NCI-H187 (cell line): ENCODE measurements around the gene CCDC87.
A peak's percentile ranks its signal among the peaks of the same experiment; 100 is the strongest.

ENCODE experiments used
- DNase-seq, 2 experiments: peaks; one replicate each; lab custom pipeline; 2025; lab: John Stamatoyannopoulos, UW

The CCDC87 gene

DNA sequence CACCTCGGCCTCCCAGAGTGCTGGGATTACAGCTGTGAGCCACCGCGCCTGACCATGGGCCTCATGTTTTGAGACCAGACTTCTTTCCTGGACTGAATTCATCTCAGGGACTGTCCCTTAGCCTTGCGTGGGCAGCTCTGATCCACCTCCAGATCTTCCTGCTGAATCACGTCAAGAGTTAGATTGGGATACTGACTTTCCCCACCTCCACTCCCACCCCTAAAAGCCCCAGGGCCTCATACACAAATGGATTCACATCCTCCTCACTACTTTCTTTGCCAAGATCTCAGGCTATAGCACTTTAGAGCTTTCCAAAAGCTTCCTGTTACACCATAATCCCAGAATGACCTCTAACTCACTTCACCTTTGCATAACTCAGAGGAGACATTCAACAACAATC is 12.1 kb downstream of the CCDC87 start:
- DNase-seq: no peak

GRCh38 chr11:66579017-66579606 is 13.8 kb downstream of the CCDC87 start:
- no peak for DNase-seq

DNA sequence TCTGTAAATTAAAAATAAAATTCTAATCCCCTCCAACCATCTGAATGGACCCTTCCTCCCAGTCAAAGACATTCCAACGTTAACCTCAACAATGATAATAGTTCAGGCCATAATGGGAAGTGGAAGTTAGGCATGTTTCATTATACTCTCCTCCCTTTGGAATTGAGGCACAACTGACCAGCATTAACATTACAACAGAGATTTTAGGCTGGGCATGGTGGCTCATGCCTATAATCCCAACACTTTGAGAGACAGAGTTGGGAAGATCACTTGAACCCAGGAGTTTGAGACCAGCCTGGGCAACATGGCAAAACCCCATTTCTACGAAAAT is 22.0 kb downstream of the CCDC87 start:
- no peak for DNase-seq

DNA sequence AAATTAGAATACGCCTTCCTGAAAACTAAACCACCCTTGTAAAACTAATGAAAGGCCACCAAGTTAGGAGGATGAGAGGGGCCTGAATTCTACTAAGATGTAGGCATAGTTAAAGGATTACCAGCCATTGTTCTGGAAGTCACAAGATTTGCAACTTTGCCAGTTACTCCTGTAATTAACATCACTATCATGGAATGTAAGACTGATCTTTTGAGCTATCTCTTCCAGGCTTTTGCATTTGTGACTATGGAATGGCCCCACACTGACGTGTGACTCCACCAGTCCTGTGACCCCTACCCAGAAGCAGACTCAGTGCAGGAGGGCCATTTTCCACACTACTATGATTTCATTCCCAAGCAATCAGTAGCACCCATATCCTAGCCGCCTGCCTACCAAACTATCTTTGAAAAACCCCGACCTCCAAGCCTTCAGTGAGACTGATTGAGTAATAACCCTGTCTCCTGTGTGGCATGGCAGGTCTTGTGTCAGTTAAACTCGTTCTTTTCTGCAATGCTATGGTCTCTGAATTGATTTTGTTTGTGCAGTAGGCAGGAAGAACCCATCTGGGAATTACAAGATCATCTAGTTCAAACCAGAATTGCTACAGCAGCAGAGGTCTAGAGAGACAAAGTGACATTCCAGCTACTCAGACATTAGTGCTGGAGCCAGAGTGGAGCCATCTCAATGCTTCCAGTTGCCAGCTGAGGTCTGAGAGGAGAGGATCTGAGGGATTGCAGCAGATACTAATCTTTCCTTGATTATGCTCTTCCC is 22.6 kb downstream of the CCDC87 start:
- no peak for DNase-seq

DNA sequence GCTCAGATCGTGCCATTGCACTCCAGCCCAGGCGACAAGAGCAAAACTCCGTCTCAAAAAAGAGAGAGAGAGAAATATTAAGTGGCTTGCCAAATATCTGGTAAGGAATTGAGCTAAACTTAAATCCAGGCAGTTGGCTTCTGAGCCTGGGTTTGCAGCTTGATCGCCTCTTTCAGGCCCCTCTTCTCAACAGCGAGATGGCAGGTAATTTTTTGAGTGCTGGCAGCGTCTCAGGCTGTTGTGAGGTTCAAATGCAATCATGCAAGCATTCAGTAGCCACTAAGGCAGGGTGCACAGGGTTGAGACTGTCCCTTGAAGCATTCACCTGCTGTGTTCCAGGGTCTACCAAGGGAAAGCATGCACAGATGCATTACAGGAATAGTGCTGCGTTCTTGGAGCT is 23.8 kb downstream of the CCDC87 start:
- no peak for DNase-seq

- DNase-seq: peak; percentile 35 to 64
These were observed 24.5 kb downstream of the CCDC87 start, which contains the start of gene CTSF for GRCh38 chr11:66568124-66568916. Gene CTSF, minus strand, starts transcription at chr11:66568606. Its CDS starts 120 bp downstream, at chr11:66568486.

DNA sequence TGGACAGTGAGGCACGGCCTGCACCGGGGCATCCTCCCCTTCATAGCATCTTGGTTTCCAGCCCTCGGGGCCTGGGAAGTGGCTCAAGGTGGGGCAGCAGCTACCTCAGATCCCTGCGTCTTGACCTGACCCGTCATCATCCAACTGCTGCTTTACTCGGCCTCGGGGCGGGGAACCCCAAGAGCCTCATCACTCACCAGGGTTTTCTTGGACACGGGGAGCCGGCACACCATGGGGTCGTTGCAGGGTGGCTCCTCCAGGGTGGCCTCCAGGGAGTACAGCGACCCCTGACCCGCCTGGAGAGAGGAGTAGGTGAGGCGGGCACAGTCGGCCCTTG is 25.1 kb downstream of the CCDC87 start:
- DNase-seq: no peak

- DNase-seq: no peak
These were observed 26.6 kb downstream of the CCDC87 start for GRCh38 chr11:66566221-66566620.

GRCh38 chr11:66564984-66565383 is 27.9 kb downstream of the CCDC87 start:
- no peak for DNase-seq

DNA sequence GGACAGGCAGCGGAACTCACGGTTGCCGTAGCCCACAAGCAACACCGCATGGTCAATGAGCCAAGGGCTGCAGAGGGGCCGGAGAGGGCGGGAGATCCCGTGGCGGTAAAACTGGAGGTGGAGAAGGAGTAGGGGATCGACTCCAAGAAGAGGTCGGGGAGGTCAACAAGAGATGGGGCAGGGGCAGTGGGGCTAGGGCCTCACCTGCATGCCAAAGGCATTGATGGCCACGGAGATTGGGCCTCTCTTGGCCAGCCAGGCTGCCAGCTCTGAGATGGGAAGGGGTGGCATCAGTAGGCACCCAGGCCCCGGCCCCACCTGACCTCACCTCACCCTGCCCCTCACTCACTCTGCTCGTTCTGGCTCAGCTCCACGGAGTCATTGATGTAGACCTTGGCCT is 28.3 kb downstream of the CCDC87 start:
- no peak for DNase-seq

DNA sequence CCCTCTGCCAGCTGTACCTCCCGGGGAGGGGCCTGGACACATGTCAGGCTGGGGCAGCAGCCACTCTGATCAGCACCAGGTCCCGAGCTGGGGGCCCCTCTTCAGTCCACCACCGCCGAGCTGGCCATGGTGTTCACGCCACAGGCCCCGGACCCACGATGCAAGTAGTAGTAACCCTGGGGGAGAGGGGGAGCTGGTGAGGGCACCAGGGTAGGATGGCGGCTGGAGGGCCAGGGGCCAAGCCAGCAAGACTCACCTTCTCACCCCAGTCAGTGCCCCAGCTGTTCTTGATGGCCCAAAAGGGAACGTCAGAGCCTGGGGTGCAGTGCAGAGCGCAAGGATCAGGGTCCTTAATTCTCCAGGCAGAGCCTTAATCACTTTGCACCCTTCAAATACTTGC is 29.0 kb downstream of the CCDC87 start:
- DNase-seq: no peak

DNA sequence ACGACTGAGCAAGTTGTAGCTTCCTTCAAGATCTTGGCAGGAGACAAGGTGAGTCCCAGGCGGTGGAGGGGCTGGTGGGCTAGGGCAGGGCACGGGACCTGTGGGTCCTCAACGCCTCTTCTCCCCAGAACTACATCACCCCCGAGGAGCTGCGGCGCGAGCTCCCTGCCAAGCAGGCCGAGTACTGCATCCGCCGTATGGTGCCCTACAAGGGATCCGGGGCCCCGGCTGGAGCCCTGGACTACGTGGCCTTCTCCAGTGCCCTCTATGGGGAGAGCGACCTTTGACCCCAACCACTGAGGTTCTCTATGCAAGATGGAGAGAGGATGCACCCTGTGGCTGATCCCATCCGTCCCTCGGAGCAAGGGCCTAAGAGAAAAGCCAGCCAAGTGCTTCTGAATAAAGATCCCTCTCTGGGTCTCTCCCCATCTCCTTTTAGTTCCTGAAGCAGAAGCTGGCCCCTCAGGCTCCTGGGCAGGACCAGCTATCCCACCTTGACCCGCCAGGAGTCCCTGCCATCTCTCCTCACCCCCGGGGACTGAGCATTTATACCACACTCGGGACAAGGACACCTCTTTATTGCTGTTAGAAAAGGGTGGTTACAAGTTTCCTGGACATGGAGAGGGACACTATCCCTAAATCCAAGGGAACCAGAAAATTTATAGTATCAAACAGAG is 29.8 kb downstream of the CCDC87 start:
- DNase-seq: no peak

GRCh38 chr11:66562275-66562674 is 30.6 kb downstream of the CCDC87 start:
- no peak for DNase-seq

GRCh38 chr11:66561975-66562248 is 31.0 kb downstream of the CCDC87 start:
- no peak for DNase-seq

DNA sequence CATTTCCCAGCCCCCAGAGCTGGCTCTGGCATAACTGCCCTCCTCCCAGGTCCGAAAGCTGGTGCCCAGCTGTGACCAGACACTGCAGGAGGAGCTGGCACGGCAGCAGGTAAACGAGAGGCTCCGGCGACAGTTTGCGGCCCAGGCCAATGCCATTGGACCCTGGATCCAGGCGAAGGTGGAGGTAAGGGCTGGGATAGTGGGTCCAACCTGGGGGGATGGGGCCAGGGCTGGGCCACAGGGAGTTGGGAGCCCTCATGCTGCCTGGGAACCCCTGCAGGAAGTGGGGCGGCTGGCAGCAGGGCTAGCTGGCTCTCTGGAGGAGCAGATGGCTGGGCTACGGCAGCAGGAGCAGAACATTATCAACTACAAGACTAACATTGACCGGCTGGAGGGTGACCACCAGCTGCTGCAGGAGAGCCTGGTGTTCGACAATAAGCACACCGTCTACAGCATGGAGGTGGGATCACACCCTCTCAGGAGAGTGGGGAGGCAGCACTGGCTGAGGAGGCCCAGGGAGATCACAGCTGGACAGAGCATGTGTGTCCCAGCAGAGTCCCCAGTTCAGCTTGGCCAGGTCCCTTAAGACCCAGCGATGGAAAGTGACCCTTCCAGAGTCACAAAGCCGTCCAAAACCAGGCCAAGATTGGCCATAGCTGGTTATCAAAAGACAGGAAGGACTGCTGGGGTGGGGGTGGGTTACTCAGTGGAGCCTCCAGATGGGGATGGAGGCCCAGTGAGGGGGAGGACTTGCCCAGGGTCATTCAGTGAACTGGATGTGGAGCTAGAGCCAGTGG is 31.5 kb downstream of the CCDC87 start:
- no peak for DNase-seq

- no peak for DNase-seq
These were observed 32.8 kb downstream of the CCDC87 start for GRCh38 chr11:66559866-66560676.

DNA sequence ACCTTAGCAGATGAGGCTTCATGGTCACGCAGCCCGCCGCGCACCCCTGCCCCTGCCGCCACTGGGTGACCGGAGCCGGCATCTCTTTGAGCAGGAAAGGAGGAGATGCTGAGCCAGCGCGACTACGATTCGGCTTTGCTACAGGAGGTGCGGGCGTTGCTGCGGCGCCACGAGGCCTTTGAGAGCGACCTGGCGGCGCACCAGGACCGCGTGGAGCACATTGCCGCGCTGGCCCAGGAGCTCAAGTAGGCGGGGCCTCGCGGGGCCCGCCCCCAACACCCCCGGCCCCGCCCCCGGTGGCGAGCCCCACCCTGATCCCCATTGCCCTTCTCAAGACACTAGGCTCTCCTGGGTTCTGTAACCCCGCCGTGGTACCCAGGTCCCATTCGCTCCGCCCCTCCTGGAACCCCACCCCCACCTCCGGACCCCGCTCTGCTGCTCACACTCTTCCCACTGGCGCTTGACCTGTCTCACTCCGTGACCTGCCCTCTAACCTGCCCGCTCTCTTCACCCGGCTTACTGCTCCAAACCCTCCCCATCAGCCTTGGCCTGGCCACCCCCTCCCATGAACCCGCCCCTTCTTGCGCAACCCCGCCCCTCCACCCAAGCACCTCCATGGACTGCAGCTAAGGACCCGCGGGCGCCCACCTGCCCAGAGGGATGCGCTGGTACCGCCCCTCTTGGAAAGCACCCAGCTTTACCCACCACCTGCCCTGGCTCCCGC is 33.6 kb downstream of the CCDC87 start:
- DNase-seq: no peak

- no peak for DNase-seq
These were observed 35.0 kb downstream of the CCDC87 start for GRCh38 chr11:66557733-66558326.

DNA sequence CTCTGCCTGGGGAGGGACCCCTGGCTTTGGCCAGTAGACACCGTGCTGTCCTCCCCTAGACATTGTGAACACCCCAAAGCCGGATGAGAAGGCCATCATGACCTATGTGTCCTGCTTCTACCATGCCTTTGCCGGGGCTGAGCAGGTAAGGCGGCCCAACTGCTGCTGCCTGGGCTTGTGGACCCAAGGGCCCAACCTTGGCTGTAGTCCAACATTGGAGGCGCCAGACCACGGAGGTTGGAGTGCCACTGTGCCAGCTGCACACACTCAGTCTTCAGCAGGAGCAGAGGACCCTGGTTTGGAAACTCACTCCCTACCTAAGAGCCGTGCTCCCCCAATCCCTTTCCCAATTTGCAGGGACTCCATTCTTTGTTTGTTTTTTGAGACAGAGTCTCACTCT is 36.8 kb downstream of the CCDC87 start:
- DNase-seq: peak in 1 of 2 experiments; percentile 11

DNA sequence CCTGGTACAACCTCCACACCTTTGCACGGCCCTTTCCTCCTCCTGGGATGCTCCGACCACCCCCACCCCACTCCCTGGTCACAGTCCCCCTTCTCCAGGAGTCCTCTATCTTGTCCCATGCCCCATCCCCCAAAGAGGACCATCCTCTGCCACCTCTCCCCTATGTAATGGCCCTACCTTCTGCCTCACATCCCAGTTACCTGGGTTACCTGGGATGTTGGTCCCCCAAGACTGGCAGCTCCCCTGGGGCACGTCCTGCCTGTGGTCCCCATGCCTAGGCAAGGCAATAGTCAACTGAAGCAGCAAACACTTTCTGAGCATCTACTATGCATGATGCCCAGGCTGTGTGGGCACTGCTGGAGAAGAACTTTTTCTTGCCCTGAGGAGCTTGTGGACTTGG is 37.4 kb downstream of the CCDC87 start:
- DNase-seq: no peak
